Activated CD4-positive, CD25-positive, alpha-beta regulatory T cell (primary cell): Measurements from ENCODE around the gene COL8A2.

ENCODE experiments used
- DNase-seq, 4 experiments: peaks; one replicate each; lab custom pipeline; 2025; lab: John Stamatoyannopoulos, UW

The COL8A2 gene

GRCh38 chr1:36114371-36114770, 10.7 kb downstream of the COL8A2 start:
- DNase-seq = no peak

- DNase-seq = no peak
These were observed 12.2 kb downstream of the COL8A2 start for GRCh38 chr1:36112823-36113222.

GRCh38 chr1:36111151-36111550, 13.9 kb downstream of the COL8A2 start:
- DNase-seq = no peak

- DNase-seq = peak in 2 of 4 experiments; percentile 14 to 24
These were observed 15.9 kb downstream of the COL8A2 start for GRCh38 chr1:36109041-36109679.

GRCh38 chr1:36108314-36108713, 16.7 kb downstream of the COL8A2 start:
- no peak for DNase-seq

GRCh38 chr1:36107394-36107793, 17.6 kb downstream of the COL8A2 start:
- no peak for DNase-seq

GRCh38 chr1:36106269-36106668, 18.8 kb downstream of the COL8A2 start:
- no peak for DNase-seq

GRCh38 chr1:36101546-36101945, 23.5 kb downstream of the COL8A2 start:
- no peak for DNase-seq

GRCh38 chr1:36100376-36100775, 24.6 kb downstream of the COL8A2 start:
- DNase-seq = no peak

GRCh38 chr1:36099681-36100341, 25.2 kb downstream of the COL8A2 start:
- peak; percentile 53 to 71 (median 55) for DNase-seq

- no peak for DNase-seq
These were observed 26.2 kb downstream of the COL8A2 start for GRCh38 chr1:36098650-36099365.

- DNase-seq = no peak
These were observed 27.1 kb downstream of the COL8A2 start for GRCh38 chr1:36097693-36098585.

GRCh38 chr1:36096500-36097432, 28.3 kb downstream of the COL8A2 start:
- no peak for DNase-seq

GRCh38 chr1:36095760-36096405, 29.1 kb downstream of the COL8A2 start:
- DNase-seq = no peak

GRCh38 chr1:36094621-36095061, 30.4 kb downstream of the COL8A2 start:
- DNase-seq = no peak

- no peak for DNase-seq
These were observed 31.1 kb downstream of the COL8A2 start for GRCh38 chr1:36093929-36094328.

GRCh38 chr1:36093226-36093625, 31.8 kb downstream of the COL8A2 start:
- DNase-seq = no peak

- DNase-seq = no peak
These were observed 32.2 kb downstream of the COL8A2 start for GRCh38 chr1:36092798-36093185.

GRCh38 chr1:36092166-36092797, 32.7 kb downstream of the COL8A2 start:
- no peak for DNase-seq

GRCh38 chr1:36091698-36092097, 33.3 kb downstream of the COL8A2 start:
- no peak for DNase-seq
